Kidney epithelial cell (primary cell): ENCODE results near the gene THSD7B. TPM values are rescaled to one million over a fixed set of nuclear protein-coding genes. Genes with fewer than 3 reads are reported as not detected.

Experiments
- DNase-seq: peaks from one replicate; pipeline ENCODE4 v3.0.0-alpha.2; 2010; ENCODE audit warnings: low read depth
- H3K27me3 ChIP-seq: 2 replicates; pipeline ENCODE4 v1.6.0; 2011; ENCODE audit warnings: low read length; ENCODE audit not compliant: control insufficient read depth, insufficient read depth
- H3K36me3 ChIP-seq: 2 replicates; pipeline ENCODE4 v1.5.1; 2011; ENCODE audit warnings: low read length; ENCODE audit not compliant: control insufficient read depth, insufficient read depth
- H3K4me3 ChIP-seq: 2 replicates; pipeline ENCODE4 v1.5.1; 2011; ENCODE audit warnings: low read depth, mild to moderate bottlenecking, control low read depth, low read length
- CTCF ChIP-seq: IDR thresholded peaks from 2 replicates; pipeline ENCODE4 v1.5.1; 2011; ENCODE audit warnings: mild to moderate bottlenecking, moderate library complexity, low read length, control low read depth, inconsistent platforms; ENCODE audit not compliant: insufficient read depth, poor library complexity, severe bottlenecking
- total RNA-seq: library from RNA; depleted of rRNA; stranded (reverse); fragments of >200 nt; gene quantifications from 2 replicates; pipeline ENCODE4 v1.2.3, GENCODE V29; 2015

THSD7B gene
- total RNA-seq, 1 donor from 2014 or later: 0.04 TPM

GRCh38 chr2:136920652-136921333 lies 155.4 kb downstream of the THSD7B start:
- H3K4me3 ChIP-seq: no peak overlapping the region
- no peaks in the 10 kb centered on the region for H3K27me3 ChIP-seq
- no peak for TF ChIP-seq CTCF
- H3K36me3 ChIP-seq: no peaks in the 10 kb centered on the region
- DNase-seq: no peak

- DNase-seq: no peak
- no peak for TF ChIP-seq CTCF
- H3K36me3 ChIP-seq: no peaks in the 10 kb centered on the region
- H3K27me3 ChIP-seq: no peaks in the 10 kb centered on the region
- no peak overlapping the region for H3K4me3 ChIP-seq
These were observed 161.8 kb downstream of the THSD7B start for GRCh38 chr2:136927156-136927555.

GRCh38 chr2:136929531-136929930 lies 164.2 kb downstream of the THSD7B start:
- DNase-seq: no peak
- H3K27me3 ChIP-seq: no peaks in the 10 kb centered on the region
- no peaks in the 10 kb centered on the region for H3K36me3 ChIP-seq
- no peak for TF ChIP-seq CTCF
- H3K4me3 ChIP-seq: no peak overlapping the region

GRCh38 chr2:136932700-136933099 lies 167.4 kb downstream of the THSD7B start:
- Histone ChIP-seq H3K4me3 (no peak overlapping the region), H3K27me3 (no peaks in the 10 kb centered on the region), H3K36me3 (no peaks in the 10 kb centered on the region)
- peak; percentile 61 for TF ChIP-seq CTCF
- no peak for DNase-seq

- no peak for TF ChIP-seq CTCF
- H3K36me3 ChIP-seq: no peaks in the 10 kb centered on the region
- H3K4me3 ChIP-seq: no peak overlapping the region
- H3K27me3 ChIP-seq: no peaks in the 10 kb centered on the region
- DNase-seq: no peak
These were observed 169.8 kb downstream of the THSD7B start for GRCh38 chr2:136935119-136935518.

GRCh38 chr2:136956050-136956449 lies 190.7 kb downstream of the THSD7B start:
- no peaks in the 10 kb centered on the region for H3K36me3 ChIP-seq
- DNase-seq: no peak
- no peak overlapping the region for H3K4me3 ChIP-seq
- no peak for TF ChIP-seq CTCF
- H3K27me3 ChIP-seq: no peaks in the 10 kb centered on the region
